MG63 (cell line): ENCODE measurements around the gene TMEM101. TPM values are rescaled to one million over a fixed set of nuclear protein-coding genes. Genes with fewer than 3 reads are reported as not detected.
"Not testable (repeated sequence)": the region's sequence is repeated elsewhere in the genome, so short reads cannot be mapped to it uniquely, and the experiment has no call there.

Source experiments
- DNase-seq: peaks from one replicate; pipeline ENCODE4 v3.0.0-alpha.2; 2020
- H3K27me3 ChIP-seq: fragments of 250-450 bp; sonication (Bioruptor Pico); 2 replicates; pipeline ENCODE4 v1.5.1; 2020; ENCODE audit warnings: mild to moderate bottlenecking, moderate library complexity
- H3K36me3 ChIP-seq: fragments of 250-450 bp; sonication (Bioruptor Pico); 2 replicates; pipeline ENCODE4 v1.5.1; 2020; ENCODE audit warnings: mild to moderate bottlenecking, moderate library complexity
- H3K4me3 ChIP-seq: fragments of 250-450 bp; sonication (Bioruptor Pico); 2 replicates; pipeline ENCODE4 v1.5.1; 2020; ENCODE audit warnings: mild to moderate bottlenecking, moderate library complexity
- H3K9me3 ChIP-seq: fragments of 250-450 bp; sonication (Bioruptor Pico); 2 replicates; pipeline ENCODE4 v1.5.1; 2020; ENCODE audit warnings: mild to moderate bottlenecking, moderate library complexity
- total RNA-seq: library from RNA; depleted of rRNA; stranded (reverse); fragments of >200 nt; shearing (Covaris generic); gene quantifications from 2 replicates; pipeline ENCODE4 v1.2.3, GENCODE V29; 2014; ENCODE audit warnings: low replicate concordance

TMEM101 gene
- total RNA-seq, 1 experiment from 2014 or later, result 56.8 TPM

GRCh38 chr17:43987131-43988021 lies 27.4 kb downstream of the TMEM101 start:
- no peak for DNase-seq
- Histone ChIP-seq H3K4me3 (no peak overlapping the region), H3K9me3 (no peaks in the 10 kb centered on the region), H3K36me3 (no peaks in the 10 kb centered on the region), H3K27me3 (peaks cover 11% of the 10 kb centered on the region)

- no peak for DNase-seq
- peaks cover 17% of the 10 kb centered on the region for H3K27me3 ChIP-seq
- no peaks in the 10 kb centered on the region for H3K9me3 ChIP-seq
- no peaks in the 10 kb centered on the region for H3K36me3 ChIP-seq
- no peak overlapping the region for H3K4me3 ChIP-seq
Observed at GRCh38 chr17:43986225-43986981, 28.4 kb downstream of the TMEM101 start.

- H3K36me3 ChIP-seq, result no peaks in the 10 kb centered on the region
- H3K27me3 ChIP-seq, result peaks cover 17% of the 10 kb centered on the region
- H3K9me3 ChIP-seq, result no peaks in the 10 kb centered on the region
- no peak for DNase-seq
- no peak overlapping the region for H3K4me3 ChIP-seq
Observed at GRCh38 chr17:43984521-43984920, 30.2 kb downstream of the TMEM101 start.

GRCh38 chr17:43983515-43984411 lies 31.0 kb downstream of the TMEM101 start:
- DNase-seq, result no peak
- peak overlapping the region; percentile 26 for H3K4me3 ChIP-seq
- H3K27me3 ChIP-seq, result peaks cover 17% of the 10 kb centered on the region

GRCh38 chr17:43983196-43983514 lies 31.6 kb downstream of the TMEM101 start:
- H3K9me3 ChIP-seq, result no peaks in the 10 kb centered on the region
- no peak for DNase-seq
- no peak overlapping the region for H3K4me3 ChIP-seq
- H3K27me3 ChIP-seq, result peaks cover 17% of the 10 kb centered on the region
- H3K36me3 ChIP-seq, result no peaks in the 10 kb centered on the region

More at GRCh38 chr17:43983515-43984411, 31.0 kb downstream of the TMEM101 start:
- no peaks in the 10 kb centered on the region for H3K9me3 ChIP-seq
- H3K36me3 ChIP-seq, result no peaks in the 10 kb centered on the region

GRCh38 chr17:43982171-43982570 lies 32.6 kb downstream of the TMEM101 start:
- no peak overlapping the region for H3K4me3 ChIP-seq
- H3K9me3 ChIP-seq, result no peaks in the 10 kb centered on the region
- DNase-seq, result no peak
- H3K36me3 ChIP-seq, result no peaks in the 10 kb centered on the region
- H3K27me3 ChIP-seq, result peaks cover 17% of the 10 kb centered on the region

GRCh38 chr17:43979671-43980070 lies 35.1 kb downstream of the TMEM101 start:
- peaks cover 23% of the 10 kb centered on the region for H3K27me3 ChIP-seq
- no peaks in the 10 kb centered on the region for H3K9me3 ChIP-seq
- no peaks in the 10 kb centered on the region for H3K36me3 ChIP-seq
- no peak overlapping the region for H3K4me3 ChIP-seq
- no peak for DNase-seq

GRCh38 chr17:43979011-43979410 lies 35.8 kb downstream of the TMEM101 start:
- H3K36me3 ChIP-seq, result no peaks in the 10 kb centered on the region
- no peak overlapping the region for H3K4me3 ChIP-seq
- H3K27me3 ChIP-seq, result peaks cover 23% of the 10 kb centered on the region
- DNase-seq, result peak; percentile 41
- no peaks in the 10 kb centered on the region for H3K9me3 ChIP-seq

- Histone ChIP-seq H3K9me3 (no peaks in the 10 kb centered on the region), H3K4me3 (no peak overlapping the region), H3K27me3 (peaks cover 18% of the 10 kb centered on the region), H3K36me3 (no peaks in the 10 kb centered on the region)
- DNase-seq, result no peak
Observed at GRCh38 chr17:43978078-43978477, 36.7 kb downstream of the TMEM101 start.

- H3K4me3 ChIP-seq, result no peak overlapping the region
- no peak for DNase-seq
- H3K9me3 ChIP-seq, result no peaks in the 10 kb centered on the region
- H3K27me3 ChIP-seq, result peaks cover 16% of the 10 kb centered on the region
- no peaks in the 10 kb centered on the region for H3K36me3 ChIP-seq
Observed at GRCh38 chr17:43976963-43977837, 37.6 kb downstream of the TMEM101 start.

GRCh38 chr17:43975898-43976297 lies 38.9 kb downstream of the TMEM101 start:
- Histone ChIP-seq H3K4me3 (no peak overlapping the region), H3K27me3 (peaks cover 12% of the 10 kb centered on the region), H3K9me3 (no peaks in the 10 kb centered on the region), H3K36me3 (no peaks in the 10 kb centered on the region)
- DNase-seq, result no peak

- Histone ChIP-seq H3K36me3 (no peaks in the 10 kb centered on the region), H3K27me3 (peaks cover 13% of the 10 kb centered on the region), H3K4me3 (no peak overlapping the region), H3K9me3 (no peaks in the 10 kb centered on the region)
- DNase-seq, result no peak
Observed at GRCh38 chr17:43974382-43975266, 40.1 kb downstream of the TMEM101 start.

GRCh38 chr17:43972444-43973212 lies 42.1 kb downstream of the TMEM101 start:
- not testable (repeated sequence) for H3K4me3 ChIP-seq, H3K36me3 ChIP-seq, H3K9me3 ChIP-seq, DNase-seq
- H3K27me3 ChIP-seq, result peaks cover 13% of the 10 kb centered on the region

- H3K4me3 ChIP-seq, H3K36me3 ChIP-seq, DNase-seq, H3K9me3 ChIP-seq: not testable (repeated sequence)
- peaks cover 13% of the 10 kb centered on the region for H3K27me3 ChIP-seq
Observed at GRCh38 chr17:43971436-43971835, 43.3 kb downstream of the TMEM101 start.
